Parathyroid adenoma (tissue), 2 donors: ENCODE data around the gene HTR1D.

Experiments used
- H2AFZ ChIP-seq: fragments of 300-600 bp; sonication (generic); one replicate; pipeline ENCODE4 v1.7.0; 2017; ENCODE audit warnings: antibody characterized with exemption, mild to moderate bottlenecking
- H3K27ac ChIP-seq: fragments of 300-600 bp; sonication (generic); one replicate; pipeline ENCODE4 v1.7.0; 2017
- H3K27me3 ChIP-seq: fragments of 300-600 bp; sonication (generic); one replicate; pipeline ENCODE4 v1.7.0; 2017; ENCODE audit warnings: low read length; ENCODE audit not compliant: control insufficient read depth, insufficient read depth
- H3K36me3 ChIP-seq: fragments of 300-600 bp; sonication (generic); one replicate; pipeline ENCODE4 v1.7.0; 2017; ENCODE audit warnings: low read length; ENCODE audit not compliant: control insufficient read depth, insufficient read depth
- H3K4me1 ChIP-seq: fragments of 300-600 bp; sonication (generic); one replicate; pipeline ENCODE4 v1.7.0; 2017; ENCODE audit warnings: control low read depth
- H3K4me2 ChIP-seq: fragments of 300-600 bp; sonication (generic); one replicate; pipeline ENCODE4 v1.7.0; 2017; ENCODE audit warnings: low read length
- H3K4me3 ChIP-seq: fragments of 300-600 bp; sonication (generic); one replicate; pipeline ENCODE4 v1.7.0; 2017; ENCODE audit warnings: low read depth, low read length
- H3K79me2 ChIP-seq: fragments of 300-600 bp; sonication (generic); one replicate; pipeline ENCODE4 v1.7.0; 2017; ENCODE audit warnings: control low read depth
- H3K9ac ChIP-seq: fragments of 300-600 bp; sonication (generic); one replicate; pipeline ENCODE4 v1.7.0; 2017; ENCODE audit warnings: mild to moderate bottlenecking
- H3K9me3 ChIP-seq: fragments of 300-600 bp; sonication (generic); one replicate; pipeline ENCODE4 v1.7.0; 2017; ENCODE audit warnings: low read length; ENCODE audit not compliant: control insufficient read depth
- CTCF ChIP-seq: fragments of 300-600 bp; sonication (generic); IDR thresholded peaks from one replicate; pipeline ENCODE4 v1.7.0; 2017; ENCODE audit warnings: antibody characterized with exemption, mild to moderate bottlenecking
- donor health status: primary hyperparathyroidism.

HTR1D gene

GRCh38 chr1:23150125-23150524, 67.2 kb downstream of the HTR1D start:
- Histone ChIP-seq H3K4me2 (no peak overlapping the region), H3K9ac (no peak overlapping the region), H3K27me3 (no peaks in the 10 kb centered on the region), H3K4me1 (peaks cover 6% of the 10 kb centered on the region), H3K9me3 (no peaks in the 10 kb centered on the region), H3K4me3 (no peak overlapping the region), H3K79me2 (peaks cover 12% of the 10 kb centered on the region), H3K27ac (no peak overlapping the region), H3K36me3 (no peaks in the 10 kb centered on the region), H2AFZ (no peak overlapping the region)
- TF ChIP-seq CTCF, result no peak

- H3K9ac ChIP-seq, result no peak overlapping the region
- peaks cover 15% of the 10 kb centered on the region for H3K79me2 ChIP-seq
- no peak overlapping the region for H2AFZ ChIP-seq
- no peaks in the 10 kb centered on the region for H3K27me3 ChIP-seq
- H3K4me3 ChIP-seq, result no peak overlapping the region
- H3K27ac ChIP-seq, result no peak overlapping the region
- no peaks in the 10 kb centered on the region for H3K36me3 ChIP-seq
- no peak for TF ChIP-seq CTCF
- H3K9me3 ChIP-seq, result no peaks in the 10 kb centered on the region
- peaks cover 6% of the 10 kb centered on the region for H3K4me1 ChIP-seq
- no peak overlapping the region for H3K4me2 ChIP-seq
Observed at GRCh38 chr1:23149114-23149513, 68.2 kb downstream of the HTR1D start.

- H3K27ac ChIP-seq, result no peak overlapping the region
- H3K36me3 ChIP-seq, result no peaks in the 10 kb centered on the region
- no peaks in the 10 kb centered on the region for H3K9me3 ChIP-seq
- H3K79me2 ChIP-seq, result peaks cover 15% of the 10 kb centered on the region
- H3K4me3 ChIP-seq, result no peak overlapping the region
- H3K4me2 ChIP-seq, result peak overlapping the region; percentile 29
- H3K27me3 ChIP-seq, result no peaks in the 10 kb centered on the region
- H2AFZ ChIP-seq, result no peak overlapping the region
- no peak for TF ChIP-seq CTCF
- H3K4me1 ChIP-seq, result peaks cover 6% of the 10 kb centered on the region
- no peak overlapping the region for H3K9ac ChIP-seq
Observed at GRCh38 chr1:23148084-23148483, 69.2 kb downstream of the HTR1D start.
